Activated T-cell treated with anti-CD3 and anti-CD28 coated beads, Interleukin-2, amount 50 U/mL, for 48 hours (primary cell): ENCODE measurements around the gene CCL22.
"Not testable (repeated sequence)": the region's sequence is repeated elsewhere in the genome, so short reads cannot be mapped to it uniquely, and the experiment has no call there.

ENCODE experiments used
- DNase-seq, 2 experiments: peaks; one replicate each; pipeline ENCODE4 v3.0.0-alpha.2; 2020

CCL22 gene

DNA sequence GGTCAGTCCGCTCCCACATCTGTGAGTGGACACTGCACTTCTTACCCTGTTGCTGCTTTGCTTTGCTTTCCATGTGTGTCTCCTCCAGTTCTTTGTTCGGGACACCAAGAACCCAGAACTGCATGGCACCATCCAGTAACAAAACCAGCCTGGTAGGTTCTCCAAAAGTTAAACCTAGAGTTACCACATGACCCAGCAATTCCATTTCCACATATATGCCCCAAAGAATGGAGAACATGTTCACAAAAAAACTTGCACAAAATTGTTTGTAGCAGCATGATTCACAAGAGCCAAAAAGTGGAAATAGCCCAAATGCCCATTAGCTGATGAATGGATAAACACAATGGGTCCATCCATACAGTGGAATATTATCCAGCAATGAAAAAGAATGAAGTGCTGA is 10.3 kb upstream of the CCL22 start:
- peak in 1 of 2 experiments; percentile 0 for DNase-seq

DNA sequence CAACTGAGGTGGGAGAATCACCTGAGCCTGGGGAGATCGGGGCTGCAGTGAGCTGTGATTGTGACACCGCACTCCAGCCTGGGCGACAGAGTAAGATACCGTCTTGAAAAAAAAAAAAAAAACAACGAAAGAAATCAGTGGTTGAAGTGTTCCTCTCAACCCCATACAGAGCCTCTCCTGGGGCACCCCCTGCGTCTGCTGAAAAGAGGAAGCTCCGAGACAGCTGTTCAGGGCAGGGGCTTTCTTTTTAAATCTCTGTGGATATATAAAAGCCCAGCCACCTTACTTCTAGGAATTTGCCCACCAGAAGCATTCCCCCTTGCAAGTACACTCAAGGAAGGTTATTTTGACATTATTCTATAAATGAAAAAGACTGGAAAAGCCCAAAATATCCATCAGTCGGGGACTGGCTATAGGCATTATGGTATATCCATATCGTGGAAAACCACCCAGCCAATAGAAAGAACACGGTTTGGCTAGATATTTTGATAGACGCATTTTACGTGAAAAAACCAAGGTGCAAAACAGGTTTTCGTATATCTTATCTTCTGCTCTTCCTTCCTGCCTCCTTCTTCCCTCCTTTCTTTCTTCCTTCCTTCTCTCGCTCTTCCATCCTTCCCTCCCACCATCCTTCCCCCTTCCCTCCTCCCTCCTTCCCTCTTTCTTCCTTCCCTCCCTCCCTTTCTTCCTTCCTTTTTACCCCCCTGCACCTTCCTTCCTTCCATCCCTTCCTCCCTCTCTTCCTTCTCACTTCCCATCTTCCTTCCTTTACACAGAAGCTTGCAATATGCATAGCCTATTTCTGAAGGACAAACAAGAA is 9.2 kb upstream of the CCL22 start:
- DNase-seq, result peak in 1 of 2 experiments; percentile 15

DNA sequence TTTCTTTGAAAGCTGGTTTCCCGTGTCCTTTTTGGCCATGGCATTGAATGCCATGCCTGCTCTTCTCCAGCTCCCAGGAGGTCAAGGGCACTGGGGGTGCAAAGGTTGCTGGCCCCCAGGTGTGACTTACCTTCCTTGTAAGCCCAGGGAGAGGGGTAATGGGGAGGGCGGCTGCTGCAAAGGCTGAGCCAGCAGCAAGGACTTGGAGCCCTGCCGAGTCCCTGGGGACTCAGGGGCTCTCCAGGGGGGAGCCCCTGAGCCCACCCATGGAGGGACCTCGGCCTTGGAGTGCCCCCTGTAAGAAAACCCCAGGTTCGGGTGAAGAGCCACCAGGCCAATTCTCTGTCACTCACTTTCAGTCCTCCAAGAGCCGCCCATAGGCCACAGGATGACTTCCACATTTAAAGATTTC is 5.9 kb upstream of the CCL22 start:
- DNase-seq, result peak in 1 of 2 experiments; percentile 8

DNA sequence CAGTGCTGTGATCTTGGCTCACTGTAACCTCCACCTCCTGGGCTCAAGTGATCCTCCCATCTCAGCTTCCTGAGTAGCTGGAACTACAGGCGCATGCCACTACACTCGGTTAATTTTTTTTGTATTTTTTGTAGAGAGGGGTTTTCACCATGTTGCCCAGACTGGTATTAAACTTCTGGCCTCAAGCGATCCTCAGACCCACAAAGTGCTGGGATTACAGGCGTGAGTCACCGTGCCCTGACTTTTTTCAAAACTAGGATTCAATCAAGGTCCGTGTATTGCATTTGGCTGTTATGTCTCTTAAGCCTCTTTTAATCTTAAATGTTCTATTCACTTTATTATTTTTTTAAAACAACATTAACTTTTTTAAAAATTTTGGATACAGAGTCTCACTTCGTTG is 4.3 kb upstream of the CCL22 start:
- no peak for DNase-seq

DNA sequence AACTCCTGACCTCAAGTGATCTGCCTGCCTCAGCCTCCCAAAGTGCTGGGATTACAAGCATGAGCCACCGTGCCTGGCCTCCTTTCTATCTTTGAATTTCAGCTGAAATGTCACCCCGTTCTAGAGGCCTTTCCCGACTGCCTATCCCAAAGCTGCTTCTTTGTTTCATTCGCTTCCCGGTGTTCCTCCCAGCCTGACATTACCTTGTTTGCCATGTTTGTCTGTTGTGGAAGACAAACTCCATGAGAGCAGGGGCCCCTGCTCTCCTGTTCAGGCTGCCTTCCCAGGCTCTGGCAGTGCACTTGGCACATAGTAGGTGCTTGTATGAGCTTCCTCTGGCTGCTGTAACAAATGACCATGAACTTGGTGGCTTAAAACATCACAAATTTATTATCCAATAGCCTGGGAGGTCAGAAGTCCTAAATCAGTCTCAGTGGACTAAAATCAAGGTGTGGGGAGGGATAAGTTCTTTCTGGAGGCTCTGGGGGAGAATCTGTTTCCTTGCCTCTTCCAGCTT is 2.6 kb upstream of the CCL22 start:
- DNase-seq, result peak in 1 of 2 experiments; percentile 0

DNA sequence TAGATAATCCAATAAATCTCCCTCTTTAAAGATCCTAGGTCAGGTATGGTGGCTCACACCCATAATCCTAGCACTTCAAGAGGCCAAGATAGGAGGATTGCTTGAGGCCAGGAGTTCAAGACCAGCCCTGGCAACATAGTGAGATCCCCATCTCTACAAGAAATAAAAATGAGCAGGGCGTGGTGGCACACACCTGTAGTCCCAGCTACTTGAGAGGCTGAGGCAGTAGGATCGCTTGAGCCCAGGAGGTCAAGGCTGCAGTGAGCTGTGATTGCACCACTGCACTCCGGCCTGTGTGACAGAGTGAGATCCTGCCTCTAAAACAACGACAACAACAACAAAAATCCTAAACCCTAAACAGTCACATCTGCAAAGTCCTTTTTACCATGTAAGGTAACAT is 2.0 kb upstream of the CCL22 start:
- no peak for DNase-seq

DNA sequence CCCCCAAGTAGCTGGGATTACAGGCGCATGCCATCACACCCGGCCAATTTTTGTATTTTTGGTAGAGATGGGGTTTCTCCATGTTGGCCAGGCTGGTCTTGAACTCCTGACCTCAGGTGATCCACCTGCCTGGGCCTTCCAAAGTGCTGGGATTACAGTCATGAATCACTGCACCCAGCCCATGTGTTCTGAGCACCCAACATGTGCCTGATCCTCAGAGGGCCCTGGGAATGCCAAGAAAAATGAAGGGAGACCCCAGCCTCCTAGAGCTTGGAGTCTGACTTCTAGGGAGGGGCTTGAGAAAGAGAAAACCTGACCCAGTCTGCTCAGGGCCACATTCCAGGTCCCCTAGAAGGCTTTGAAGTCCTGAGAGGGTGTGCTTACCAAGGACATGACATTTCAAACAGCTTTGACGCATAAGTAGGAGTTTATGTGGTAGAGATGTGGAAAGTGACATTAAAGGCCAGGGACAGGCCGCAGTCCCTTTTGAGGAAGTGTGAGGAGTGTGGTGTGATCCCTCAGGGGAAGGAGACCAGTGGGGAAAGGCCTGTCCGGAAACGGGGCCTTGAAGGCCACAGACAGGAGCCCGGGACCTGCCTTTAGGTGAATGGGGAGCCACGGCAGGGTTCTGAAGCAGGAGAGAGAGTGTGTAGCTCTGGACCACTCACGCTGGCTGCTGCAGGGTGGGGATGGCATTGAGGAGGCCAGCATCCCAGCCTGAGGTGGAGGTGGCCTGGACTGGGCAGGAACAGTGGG is 1.1 kb upstream of the CCL22 start:
- no peak for DNase-seq

DNA sequence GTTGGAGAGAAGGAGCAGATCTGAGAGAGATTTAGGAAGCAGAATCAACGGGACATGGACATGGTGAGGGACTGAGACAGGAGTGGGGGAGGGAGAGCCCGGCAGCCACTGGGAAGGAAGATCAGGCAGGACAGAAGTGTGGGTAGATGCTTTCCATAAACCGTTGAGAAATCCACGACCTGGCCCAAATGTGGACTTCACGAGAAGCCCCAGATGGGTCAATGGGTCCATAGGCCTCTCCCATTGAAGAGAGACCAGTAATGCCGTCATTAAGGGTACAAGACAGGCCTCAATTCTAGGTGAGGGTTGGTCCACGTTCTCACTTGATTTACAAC is 530 bp upstream of the CCL22 start:
- DNase-seq, result no peak

DNA sequence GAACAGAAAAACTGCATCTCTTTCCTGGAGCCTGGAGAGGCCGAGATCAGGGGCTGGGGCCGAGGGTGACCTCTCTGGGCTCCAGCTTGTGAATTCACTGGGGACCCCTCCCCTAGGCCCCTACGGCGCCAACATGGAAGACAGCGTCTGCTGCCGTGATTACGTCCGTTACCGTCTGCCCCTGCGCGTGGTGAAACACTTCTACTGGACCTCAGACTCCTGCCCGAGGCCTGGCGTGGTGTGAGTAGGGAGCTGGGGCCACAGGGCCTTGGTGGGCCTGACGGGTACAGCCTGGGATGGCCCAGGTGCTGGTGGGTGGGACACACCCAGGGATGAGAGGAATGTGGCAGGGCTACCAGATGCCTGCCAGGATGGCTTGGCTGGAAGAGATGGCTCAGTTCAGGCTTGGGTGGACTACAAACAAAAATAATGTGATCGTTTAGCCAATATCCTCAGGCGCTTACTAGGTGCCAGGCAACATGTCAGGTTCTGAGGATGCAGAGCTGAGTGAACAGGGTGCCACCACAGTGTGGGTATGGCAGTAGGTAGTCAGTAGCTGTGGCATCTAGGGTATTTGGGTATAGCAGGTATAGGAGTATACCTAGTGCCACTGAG is 1.8 kb downstream of the CCL22 start:
- DNase-seq, result no peak

DNA sequence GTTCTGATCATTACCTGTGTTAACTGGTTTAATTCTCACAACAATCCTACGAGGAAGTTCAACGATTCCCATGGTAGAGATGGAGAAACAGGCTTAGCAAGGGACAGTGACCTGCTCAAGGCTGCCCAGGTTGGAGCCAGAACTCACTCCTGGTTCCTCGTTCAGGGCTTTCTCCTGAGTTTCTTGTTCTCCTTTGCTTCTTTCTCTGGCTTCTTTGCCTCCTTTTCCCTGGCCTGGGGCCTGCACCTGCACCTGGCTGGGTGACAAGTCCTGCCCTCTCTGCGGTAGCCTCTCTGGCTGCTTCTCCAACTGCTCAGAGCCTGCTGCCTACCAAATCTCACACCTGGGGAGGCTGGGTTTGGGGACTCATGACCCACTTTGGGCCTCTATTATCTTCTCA is 2.8 kb downstream of the CCL22 start:
- DNase-seq, result no peak

DNA sequence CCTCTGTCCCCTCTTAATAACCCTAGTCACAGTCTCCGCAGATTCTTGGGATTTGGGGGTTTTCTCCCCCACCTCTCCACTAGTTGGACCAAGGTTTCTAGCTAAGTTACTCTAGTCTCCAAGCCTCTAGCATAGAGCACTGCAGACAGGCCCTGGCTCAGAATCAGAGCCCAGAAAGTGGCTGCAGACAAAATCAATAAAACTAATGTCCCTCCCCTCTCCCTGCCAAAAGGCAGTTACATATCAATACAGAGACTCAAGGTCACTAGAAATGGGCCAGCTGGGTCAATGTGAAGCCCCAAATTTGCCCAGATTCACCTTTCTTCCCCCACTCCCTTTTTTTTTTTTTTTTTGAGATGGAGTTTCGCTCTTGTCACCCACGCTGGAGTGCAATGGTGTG is 5.6 kb downstream of the CCL22 start:
- no peak for DNase-seq

DNA sequence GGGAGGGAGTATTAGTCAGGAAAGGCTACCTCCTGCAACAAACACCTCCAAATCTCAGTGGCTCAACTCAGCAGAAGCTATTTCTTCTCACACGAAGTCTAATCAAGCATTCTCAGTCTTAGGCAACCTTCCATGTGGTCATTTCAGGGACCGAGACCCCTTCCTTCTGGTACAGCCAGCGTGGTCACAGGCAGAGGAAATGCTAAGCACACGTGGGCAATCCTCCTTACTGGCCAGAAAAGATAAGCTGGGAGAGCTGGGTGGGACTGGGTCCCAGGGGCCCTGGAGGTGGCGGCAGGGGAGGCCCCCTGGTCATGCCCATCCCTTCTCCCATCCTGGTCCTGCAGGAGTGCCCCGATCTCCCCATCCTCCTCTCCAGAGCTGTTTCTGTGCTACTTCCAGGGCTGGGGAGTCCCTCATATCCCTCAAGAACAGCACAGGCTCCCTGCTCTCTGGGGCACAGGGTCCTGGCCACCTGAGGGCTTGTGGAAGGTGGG is 8.0 kb downstream of the CCL22 start:
- DNase-seq, result no peak

DNA sequence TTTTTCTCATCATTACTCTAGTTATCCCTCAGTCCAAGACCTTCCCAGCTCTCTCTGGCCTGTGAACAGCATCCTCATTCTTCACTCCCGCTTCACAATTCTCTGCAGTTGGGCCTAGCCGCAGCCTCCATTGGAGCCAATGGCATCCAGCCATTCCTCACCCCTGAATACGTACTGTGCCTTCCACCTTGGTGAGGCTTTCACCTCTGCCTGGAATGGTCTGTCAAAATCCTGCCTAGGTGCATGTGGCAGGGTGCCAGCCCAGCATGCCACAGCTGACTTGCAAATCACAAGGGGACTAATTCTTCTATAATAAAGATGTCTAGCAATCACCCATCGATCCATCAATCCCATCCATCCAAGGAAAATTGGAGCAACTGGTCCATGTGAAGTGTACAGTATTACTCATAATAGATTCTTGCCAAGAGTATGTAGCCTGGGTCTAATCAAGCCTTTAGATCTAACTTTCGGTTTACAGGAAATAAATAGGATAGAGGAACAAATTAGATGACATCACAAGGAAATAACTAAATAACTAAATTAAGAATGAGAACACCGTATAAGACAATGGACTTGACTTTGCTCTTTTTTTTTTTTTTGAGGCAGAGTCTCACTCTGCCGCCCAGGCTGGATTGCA is 8.7 kb downstream of the CCL22 start:
- DNase-seq, result no peak

DNA sequence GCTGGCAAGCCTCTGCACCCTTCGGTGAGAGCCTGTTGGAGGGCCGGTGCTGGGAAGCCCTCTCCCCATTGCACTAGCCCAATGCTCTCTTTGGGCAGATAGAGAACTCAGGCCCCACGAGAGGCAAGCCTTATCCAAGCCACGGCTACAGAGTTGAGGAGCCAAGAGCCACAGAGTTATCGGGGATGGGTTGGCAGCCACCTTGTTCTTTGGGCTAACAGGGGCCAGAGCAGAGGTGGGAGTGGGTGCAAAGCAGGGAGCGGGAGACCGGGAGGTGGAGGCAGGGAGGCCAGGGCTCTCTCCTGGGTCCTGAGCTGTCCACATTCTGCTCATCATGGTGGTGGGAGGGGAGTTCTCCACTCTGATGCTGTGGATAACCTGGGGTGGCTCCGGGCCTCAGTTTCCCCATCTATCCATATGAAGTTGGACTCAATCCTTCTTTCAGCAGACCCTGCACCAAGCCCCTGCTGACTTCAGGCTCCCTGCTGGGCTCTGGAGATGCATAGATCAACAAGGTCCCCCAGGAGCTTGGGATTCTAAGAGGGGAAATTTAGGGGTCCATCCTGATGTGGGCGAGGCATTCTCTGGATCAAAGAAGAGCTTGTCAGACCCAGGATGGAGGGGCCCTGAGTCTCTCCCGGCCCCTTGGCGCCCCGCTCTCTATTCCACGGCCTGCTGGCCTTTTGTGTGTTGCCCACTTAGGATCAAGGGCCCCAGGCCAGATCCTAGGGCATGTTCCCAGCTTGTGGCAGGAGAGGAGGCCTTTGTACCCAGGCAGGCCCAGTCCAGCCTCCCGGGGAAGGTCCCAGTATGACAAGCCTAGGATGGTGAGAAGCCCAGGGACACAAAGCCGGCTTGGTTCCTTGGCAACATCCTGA is 13.2 kb downstream of the CCL22 start:
- DNase-seq, result no peak

DNA sequence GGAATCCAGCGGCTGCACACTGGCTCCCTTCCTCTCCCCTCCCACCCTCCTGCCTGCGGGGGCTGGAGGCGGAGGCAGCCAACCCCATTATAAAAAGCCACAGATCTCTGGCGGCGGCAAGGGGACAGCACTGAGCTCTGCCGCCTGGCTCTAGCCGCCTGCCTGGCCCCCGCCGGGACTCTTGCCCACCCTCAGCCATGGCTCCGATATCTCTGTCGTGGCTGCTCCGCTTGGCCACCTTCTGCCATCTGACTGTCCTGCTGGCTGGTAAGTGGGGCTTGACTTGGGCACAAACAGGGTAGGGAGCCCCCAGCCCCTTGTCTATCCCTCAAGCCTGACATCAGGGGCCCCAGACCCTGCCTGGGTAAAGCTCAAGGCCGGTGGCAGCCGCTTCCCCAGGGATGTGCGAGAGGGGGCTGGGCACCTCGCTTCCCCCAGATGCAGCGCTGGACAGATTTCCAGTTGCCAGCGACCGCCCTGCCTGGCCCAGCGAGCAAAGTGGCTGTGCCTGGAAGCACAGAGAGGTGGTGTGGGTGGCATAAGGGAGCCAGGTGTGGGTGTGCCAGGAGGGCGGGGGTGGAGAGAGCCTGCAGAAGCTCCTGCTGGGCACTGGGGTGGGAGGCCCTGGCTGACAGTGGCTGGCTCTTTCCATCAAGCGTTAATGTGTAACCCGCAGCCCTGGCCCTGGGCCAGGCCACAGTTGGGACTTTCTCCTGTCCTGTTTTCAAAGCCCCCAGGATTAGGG is 14.0 kb downstream of the CCL22 start, which contains the start of gene CX3CL1:
Gene CX3CL1 (plus strand): TSS at position 119 of the 745 bp plus-strand sequence. CDS start 79 bp downstream, at position 198.
- no peak for DNase-seq

DNA sequence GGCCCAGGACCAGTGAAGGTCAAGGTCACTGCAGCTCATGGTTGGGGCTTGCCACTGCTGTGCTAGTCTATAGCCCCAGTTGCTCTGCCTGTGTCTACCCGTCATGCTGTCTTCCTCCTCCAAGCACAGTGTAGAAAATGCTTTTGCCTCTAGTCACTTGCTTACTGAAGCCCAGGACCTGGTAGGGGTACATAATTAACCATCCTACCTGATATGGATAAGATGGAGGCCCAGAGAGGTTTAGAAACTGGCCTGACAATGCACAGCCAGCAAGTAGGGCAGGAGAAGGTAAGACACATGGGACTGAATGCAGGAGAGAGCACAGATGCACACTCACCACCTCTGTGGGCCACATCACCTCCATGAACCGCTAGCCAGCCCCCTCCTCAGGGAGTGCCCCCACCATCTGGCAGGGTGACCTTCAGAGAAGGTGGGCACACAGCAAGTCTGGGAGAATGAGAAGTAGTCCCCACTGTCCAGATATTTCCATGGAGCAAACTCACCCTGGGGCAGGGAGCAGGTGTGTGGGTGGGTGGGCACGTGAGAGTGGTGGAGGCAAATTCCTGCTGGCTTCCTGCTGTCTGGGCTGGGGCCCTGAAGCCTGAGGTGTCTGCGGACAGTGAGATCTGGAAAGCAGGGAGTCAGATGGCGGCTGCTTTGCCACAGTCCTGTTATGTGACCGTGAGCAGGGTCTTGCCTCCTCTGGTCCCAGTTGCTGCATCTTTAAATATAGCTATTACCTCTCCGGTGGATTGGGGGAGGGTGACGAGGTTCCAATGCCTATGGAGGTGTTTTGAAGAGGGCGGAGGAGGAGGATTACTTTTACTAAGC is 14.7 kb downstream of the CCL22 start:
- no peak for DNase-seq

DNA sequence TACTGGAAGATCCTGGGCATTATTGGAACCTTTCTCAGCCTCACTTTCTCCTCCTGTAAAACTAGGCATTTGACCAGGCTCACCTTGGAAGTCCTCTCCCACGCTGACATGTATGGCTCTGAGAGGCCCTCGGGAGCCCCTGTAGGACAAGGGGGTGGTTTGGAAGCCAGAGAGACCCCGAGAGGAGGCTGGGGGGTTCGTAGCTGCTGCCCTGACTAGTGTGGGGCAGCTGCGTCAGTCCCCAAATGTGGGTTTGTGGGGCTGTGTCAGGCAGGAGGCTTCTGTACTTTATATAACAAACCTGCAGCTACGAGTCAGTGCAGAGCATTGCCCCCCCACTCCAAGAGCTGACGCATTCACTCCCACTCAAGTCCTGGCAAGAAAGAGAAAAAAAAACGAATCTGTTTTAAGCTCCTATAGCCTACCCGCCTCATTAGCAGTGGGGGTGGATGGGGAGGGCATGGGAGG is 15.5 kb downstream of the CCL22 start:
- no peak for DNase-seq

DNA sequence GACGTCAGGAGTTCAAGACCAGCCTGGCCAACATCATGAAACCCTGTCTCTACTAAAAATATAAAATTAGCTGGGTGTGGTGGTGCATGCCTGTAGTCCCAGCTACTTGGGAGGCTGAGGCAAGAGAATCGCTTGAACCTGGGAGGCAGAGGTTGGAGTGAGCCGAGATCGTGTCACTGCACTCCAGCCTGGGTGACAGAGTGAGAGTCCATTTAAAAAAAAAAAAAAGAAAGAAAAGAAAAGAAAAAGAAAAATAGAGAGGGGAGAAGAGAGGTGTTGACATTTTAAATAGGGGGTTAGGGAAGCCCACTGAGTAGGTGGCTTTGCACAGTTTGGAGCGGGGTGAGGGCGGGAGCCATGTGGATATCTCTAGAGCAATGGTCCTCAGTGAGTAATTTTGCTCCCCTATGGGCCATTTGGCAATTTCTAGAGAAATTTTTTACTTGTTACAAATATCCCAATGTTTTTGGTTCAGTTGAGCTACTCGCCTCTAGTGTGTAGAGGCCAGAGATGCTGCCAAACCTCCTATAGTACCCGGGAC is 16.4 kb downstream of the CCL22 start:
- DNase-seq, result not testable (repeated sequence)

DNA sequence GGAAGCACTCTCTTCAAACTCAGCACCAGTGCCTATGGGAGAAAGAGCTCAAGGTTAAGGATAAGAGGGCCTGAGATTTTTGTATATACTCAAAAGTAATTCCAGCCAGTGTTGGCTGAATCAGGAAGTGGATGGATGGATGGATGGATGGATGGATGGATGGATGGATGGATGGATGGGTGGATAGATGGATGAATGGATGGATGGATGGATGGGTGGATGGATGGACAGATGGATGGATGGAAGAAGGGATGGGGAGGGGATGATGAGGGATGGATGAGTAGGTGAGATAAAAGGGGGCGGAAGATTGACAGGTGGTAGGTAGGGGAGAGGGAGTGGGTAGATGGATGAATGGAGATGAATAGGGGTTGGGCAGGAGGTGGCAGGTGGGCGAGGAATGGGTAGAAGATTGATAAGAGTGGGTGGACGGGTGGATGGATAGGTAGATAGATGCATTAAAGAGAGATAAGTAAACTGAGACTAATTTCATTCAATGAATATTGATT is 17.8 kb downstream of the CCL22 start:
- no peak for DNase-seq
